Right hindlimb (tissue), 1 donor: ENCODE results near the gene BOC.
A peak's percentile ranks its signal among the peaks of the same experiment; 100 is the strongest.
"Not testable (repeated sequence)": the region's sequence is repeated elsewhere in the genome, so short reads cannot be mapped to it uniquely, and the experiment has no call there.

Experiments used
- DNase-seq: peaks from one replicate; pipeline ENCODE4 v3.0.0-alpha.2; 2018

The BOC gene

GRCh38 chr3:113211330-113212149 is at the start of gene BOC:
Gene BOC (plus strand): TSS chr3:113211557. CDS start chr3:113249803, 38,246 bp downstream.
- peak; percentile 90 for DNase-seq

GRCh38 chr3:113161661-113162060 is 49.7 kb upstream of the BOC start:
- no peak for DNase-seq

- DNase-seq, result no peak
Measured at GRCh38 chr3:113163152-113163551, 48.2 kb upstream of the BOC start.

- DNase-seq, result no peak
Measured at GRCh38 chr3:113165841-113166240, 45.5 kb upstream of the BOC start.

GRCh38 chr3:113166357-113166718 is 45.0 kb upstream of the BOC start:
- DNase-seq, result no peak

GRCh38 chr3:113166719-113167492 is 44.5 kb upstream of the BOC start:
- peak; percentile 95 for DNase-seq

GRCh38 chr3:113167825-113168801 is 43.2 kb upstream of the BOC start:
- peak; percentile 65 for DNase-seq

- DNase-seq, result no peak
Measured at GRCh38 chr3:113169891-113170452, 41.4 kb upstream of the BOC start.

GRCh38 chr3:113170771-113171170 is 40.6 kb upstream of the BOC start:
- DNase-seq, result no peak

- DNase-seq, result not testable (repeated sequence)
Measured at GRCh38 chr3:113171675-113172300, 39.6 kb upstream of the BOC start.

GRCh38 chr3:113173102-113173501 is 38.3 kb upstream of the BOC start:
- DNase-seq, result no peak

GRCh38 chr3:113174304-113174703 is 37.1 kb upstream of the BOC start:
- DNase-seq, result no peak

- no peak for DNase-seq
Measured at GRCh38 chr3:113174801-113175485, 36.4 kb upstream of the BOC start.

GRCh38 chr3:113177526-113177925 is 33.8 kb upstream of the BOC start:
- DNase-seq, result no peak

- no peak for DNase-seq
Measured at GRCh38 chr3:113179235-113179824, 32.0 kb upstream of the BOC start.

GRCh38 chr3:113183748-113184661 is 27.4 kb upstream of the BOC start:
- DNase-seq, result no peak

- no peak for DNase-seq
Measured at GRCh38 chr3:113185194-113185835, 26.0 kb upstream of the BOC start.

GRCh38 chr3:113186566-113186965 is 24.8 kb upstream of the BOC start:
- no peak for DNase-seq

GRCh38 chr3:113193288-113193687 is 18.1 kb upstream of the BOC start:
- peak; percentile 41 for DNase-seq
